SK-N-SH treated with all-trans-retinoic acid at 6 μM for 48 hours (cell line): ENCODE data around the gene SPG11.

Experiments
- ATAC-seq: fragments of 200-7000 bp; cut with Tn5 transposase; 3 replicates; pipeline ENCODE4 v1.9.1; 2020; ENCODE audit warnings: mild to moderate bottlenecking, moderate library complexity
- ESRRG ChIP-seq: fragments of 250-450 bp; sonication (Bioruptor Pico); IDR thresholded peaks from 2 replicates; pipeline ENCODE4 v1.6.1; 2021; ENCODE audit warnings: mild to moderate bottlenecking
- OSR1 ChIP-seq: fragments of 250-450 bp; sonication (Bioruptor Pico); IDR thresholded peaks from 2 replicates; pipeline ENCODE4 v1.8.0; 2022; ENCODE audit warnings: moderate library complexity, mild to moderate bottlenecking, inconsistent platforms
- POU6F1 ChIP-seq: fragments of 250-450 bp; sonication (Bioruptor Pico); IDR thresholded peaks from 2 replicates; pipeline ENCODE4 v1.8.0; 2021; ENCODE audit warnings: low read depth, mild to moderate bottlenecking, moderate library complexity, borderline replicate concordance
- TCF4 ChIP-seq: fragments of 250-450 bp; sonication (Bioruptor Pico); IDR thresholded peaks from 2 replicates; pipeline ENCODE4 v1.8.0; 2021; ENCODE audit warnings: mild to moderate bottlenecking, moderate library complexity, borderline replicate concordance
- TSHZ2 ChIP-seq: fragments of 250-450 bp; sonication (Bioruptor Pico); IDR thresholded peaks from 2 replicates; pipeline ENCODE4 v1.5.0; 2020; ENCODE audit warnings: mild to moderate bottlenecking, moderate library complexity
- ZFP30 ChIP-seq: fragments of 450-650 bp; formaldehyde crosslinking; IDR thresholded peaks from 2 replicates; pipeline ENCODE4 v1.5.0; 2022; ENCODE audit warnings: mild to moderate bottlenecking, moderate library complexity
- ZNF8 ChIP-seq: fragments of 450-650 bp; formaldehyde crosslinking; IDR thresholded peaks from 2 replicates; pipeline ENCODE4 v1.5.0; 2020; ENCODE audit warnings: mild to moderate bottlenecking, moderate library complexity

Gene SPG11

GRCh38 chr15:44516436-44516835 is 147.0 kb downstream of the SPG11 start:
- TF ChIP-seq ZNF8: no peak
- no peak for TF ChIP-seq POU6F1 (CRISPR knock-in tag)
- no peak for TF ChIP-seq OSR1
- TF ChIP-seq TSHZ2 (CRISPR knock-in tag): no peak
- no peak for TF ChIP-seq ESRRG
- no peak for TF ChIP-seq TCF4 (CRISPR knock-in tag)
- TF ChIP-seq ZFP30 (CRISPR knock-in tag): no peak

More at GRCh38 chr15:44516436-44516835, 147.0 kb downstream of the SPG11 start:
- ATAC-seq: no peak
